ENCODE results near the gene KRT222.

The KRT222 gene

GRCh38 chr17:40605306-40605705 lies 59.7 kb downstream of the KRT222 start:
- no peaks in the 10 kb centered on the region for H3K27me3 ChIP-seq (ENCODE audit: insufficient read depth, poor library complexity, severe bottlenecking)
- no peak overlapping the region for H3K27ac ChIP-seq (replicated peaks)
- no peak overlapping the region for H3K4me3 ChIP-seq (replicated peaks; ENCODE audit: insufficient read depth, low read length)
- TF ChIP-seq POLR2AphosphoS5 (IDR thresholded peaks at IDR 0.05; ENCODE audit: low read depth) (no peak), REST (IDR thresholded peaks at IDR 0.05; ENCODE audit: insufficient replicate concordance, low read depth) (no peak), CTCF (IDR thresholded peaks at IDR 0.05; ENCODE audit: insufficient read depth, low read length) (no peak), GABPA (IDR thresholded peaks at IDR 0.05; ENCODE audit: low read depth) (no peak), SPI1 (IDR thresholded peaks at IDR 0.05; ENCODE audit: borderline replicate concordance, low read depth) (no peak)
- no peak for DNase-seq (ENCODE audit: low read depth in 1 of 2, low spot score in 1 of 2)
